ENCODE data around the gene KIF23. TPM values are rescaled to one million over a fixed set of nuclear protein-coding genes. Genes with fewer than 3 reads are reported as not detected.

Gene KIF23
- total RNA-seq, 1 experiment from 2014 or later, result 87.8 TPM

DNA sequence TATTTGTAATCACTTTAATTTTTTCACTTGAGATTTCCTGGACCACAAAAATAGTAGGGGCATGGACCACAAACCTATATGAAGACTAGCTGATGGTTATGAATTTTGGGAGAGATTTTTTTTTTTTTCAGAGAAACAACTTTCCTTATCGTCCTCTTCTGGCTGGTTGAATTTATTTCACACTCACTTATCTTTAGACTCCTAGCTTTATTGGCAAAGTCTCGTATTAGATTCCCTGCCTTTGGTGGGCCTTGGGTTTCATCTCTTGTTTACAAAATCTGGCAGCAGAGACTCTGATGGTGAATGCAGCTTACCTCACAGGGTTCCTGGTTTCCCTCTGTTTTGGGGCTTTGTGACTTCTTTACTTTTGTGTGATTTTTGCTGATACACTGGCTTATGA, 44.5 kb upstream of the KIF23 start:
- TF ChIP-seq ETV6 (CRISPR knock-in tag; IDR thresholded peaks at IDR 0.05) (no peak), CREM (CRISPR knock-in tag; IDR thresholded peaks at IDR 0.05) (no peak), KAT7 (CRISPR knock-in tag; IDR thresholded peaks at IDR 0.05; ENCODE audit: borderline replicate concordance) (no peak), ATF1 (CRISPR knock-in tag; IDR thresholded peaks at IDR 0.05) (no peak), RELA (CRISPR knock-in tag; IDR thresholded peaks at IDR 0.05; ENCODE audit: borderline replicate concordance) (no peak), ESRRA (CRISPR knock-in tag; IDR thresholded peaks at IDR 0.05; ENCODE audit: borderline replicate concordance) (no peak), OVOL2 (CRISPR knock-in tag; IDR thresholded peaks at IDR 0.05; ENCODE audit: borderline replicate concordance) (no peak)
- TF ChIP-seq, protein P1, sequence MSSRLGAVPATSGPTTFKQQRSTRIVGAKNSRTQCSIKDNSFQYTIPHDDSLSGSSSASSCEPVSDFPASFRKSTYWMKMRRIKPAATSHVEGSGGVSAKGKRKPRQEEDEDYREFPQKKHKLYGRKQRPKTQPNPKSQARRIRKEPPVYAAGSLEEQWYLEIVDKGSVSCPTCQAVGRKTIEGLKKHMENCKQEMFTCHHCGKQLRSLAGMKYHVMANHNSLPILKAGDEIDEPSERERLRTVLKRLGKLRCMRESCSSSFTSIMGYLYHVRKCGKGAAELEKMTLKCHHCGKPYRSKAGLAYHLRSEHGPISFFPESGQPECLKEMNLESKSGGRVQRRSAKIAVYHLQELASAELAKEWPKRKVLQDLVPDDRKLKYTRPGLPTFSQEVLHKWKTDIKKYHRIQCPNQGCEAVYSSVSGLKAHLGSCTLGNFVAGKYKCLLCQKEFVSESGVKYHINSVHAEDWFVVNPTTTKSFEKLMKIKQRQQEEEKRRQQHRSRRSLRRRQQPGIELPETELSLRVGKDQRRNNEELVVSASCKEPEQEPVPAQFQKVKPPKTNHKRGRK (CRISPR knock-in tag; IDR thresholded peaks at IDR 0.05; ENCODE audit: borderline replicate concordance), result no peak
- TF ChIP-seq, protein P2, sequence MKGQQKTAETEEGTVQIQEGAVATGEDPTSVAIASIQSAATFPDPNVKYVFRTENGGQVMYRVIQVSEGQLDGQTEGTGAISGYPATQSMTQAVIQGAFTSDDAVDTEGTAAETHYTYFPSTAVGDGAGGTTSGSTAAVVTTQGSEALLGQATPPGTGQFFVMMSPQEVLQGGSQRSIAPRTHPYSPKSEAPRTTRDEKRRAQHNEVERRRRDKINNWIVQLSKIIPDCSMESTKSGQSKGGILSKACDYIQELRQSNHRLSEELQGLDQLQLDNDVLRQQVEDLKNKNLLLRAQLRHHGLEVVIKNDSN (CRISPR knock-in tag; IDR thresholded peaks at IDR 0.05), result no peak
- TF ChIP-seq, protein P3, sequence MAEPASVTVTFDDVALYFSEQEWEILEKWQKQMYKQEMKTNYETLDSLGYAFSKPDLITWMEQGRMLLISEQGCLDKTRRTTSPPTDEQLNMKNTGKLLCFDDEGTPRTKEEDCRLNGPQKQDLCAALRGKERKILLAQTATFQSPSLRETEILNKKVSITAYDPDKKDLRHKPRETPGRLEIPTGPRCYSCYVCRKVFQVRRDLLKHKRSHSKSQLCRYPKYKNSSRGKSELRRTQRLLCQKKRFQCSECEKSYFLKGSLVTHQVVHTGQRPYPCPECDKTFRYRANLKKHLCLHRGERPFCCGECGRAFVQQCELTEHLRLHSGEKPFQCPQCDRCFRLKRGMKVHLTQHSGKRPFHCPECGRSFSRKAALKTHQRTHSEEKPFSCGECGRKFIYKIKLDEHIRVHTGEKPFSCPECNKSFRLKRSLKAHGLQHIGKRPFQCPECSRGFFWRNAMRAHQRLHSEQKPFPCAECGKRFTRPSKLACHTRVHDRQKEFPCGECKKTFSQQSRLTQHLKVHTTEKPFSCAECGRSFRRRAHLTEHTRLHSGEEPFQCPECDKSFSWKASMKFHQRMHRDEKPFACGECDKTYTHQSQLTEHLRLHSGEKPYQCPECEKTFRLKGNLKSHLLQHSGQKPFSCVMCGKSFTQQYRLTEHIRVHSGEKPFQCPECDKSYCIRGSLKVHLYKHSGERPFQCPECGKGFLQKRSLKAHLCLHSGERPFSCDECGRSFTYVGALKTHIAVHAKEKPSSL (CRISPR knock-in tag; conservative IDR thresholded peaks at IDR 0.05), result no peak
- TF ChIP-seq, protein P4, sequence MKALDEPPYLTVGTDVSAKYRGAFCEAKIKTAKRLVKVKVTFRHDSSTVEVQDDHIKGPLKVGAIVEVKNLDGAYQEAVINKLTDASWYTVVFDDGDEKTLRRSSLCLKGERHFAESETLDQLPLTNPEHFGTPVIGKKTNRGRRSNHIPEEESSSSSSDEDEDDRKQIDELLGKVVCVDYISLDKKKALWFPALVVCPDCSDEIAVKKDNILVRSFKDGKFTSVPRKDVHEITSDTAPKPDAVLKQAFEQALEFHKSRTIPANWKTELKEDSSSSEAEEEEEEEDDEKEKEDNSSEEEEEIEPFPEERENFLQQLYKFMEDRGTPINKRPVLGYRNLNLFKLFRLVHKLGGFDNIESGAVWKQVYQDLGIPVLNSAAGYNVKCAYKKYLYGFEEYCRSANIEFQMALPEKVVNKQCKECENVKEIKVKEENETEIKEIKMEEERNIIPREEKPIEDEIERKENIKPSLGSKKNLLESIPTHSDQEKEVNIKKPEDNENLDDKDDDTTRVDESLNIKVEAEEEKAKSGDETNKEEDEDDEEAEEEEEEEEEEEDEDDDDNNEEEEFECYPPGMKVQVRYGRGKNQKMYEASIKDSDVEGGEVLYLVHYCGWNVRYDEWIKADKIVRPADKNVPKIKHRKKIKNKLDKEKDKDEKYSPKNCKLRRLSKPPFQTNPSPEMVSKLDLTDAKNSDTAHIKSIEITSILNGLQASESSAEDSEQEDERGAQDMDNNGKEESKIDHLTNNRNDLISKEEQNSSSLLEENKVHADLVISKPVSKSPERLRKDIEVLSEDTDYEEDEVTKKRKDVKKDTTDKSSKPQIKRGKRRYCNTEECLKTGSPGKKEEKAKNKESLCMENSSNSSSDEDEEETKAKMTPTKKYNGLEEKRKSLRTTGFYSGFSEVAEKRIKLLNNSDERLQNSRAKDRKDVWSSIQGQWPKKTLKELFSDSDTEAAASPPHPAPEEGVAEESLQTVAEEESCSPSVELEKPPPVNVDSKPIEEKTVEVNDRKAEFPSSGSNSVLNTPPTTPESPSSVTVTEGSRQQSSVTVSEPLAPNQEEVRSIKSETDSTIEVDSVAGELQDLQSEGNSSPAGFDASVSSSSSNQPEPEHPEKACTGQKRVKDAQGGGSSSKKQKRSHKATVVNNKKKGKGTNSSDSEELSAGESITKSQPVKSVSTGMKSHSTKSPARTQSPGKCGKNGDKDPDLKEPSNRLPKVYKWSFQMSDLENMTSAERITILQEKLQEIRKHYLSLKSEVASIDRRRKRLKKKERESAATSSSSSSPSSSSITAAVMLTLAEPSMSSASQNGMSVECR (CRISPR knock-in tag; IDR thresholded peaks at IDR 0.05; ENCODE audit: borderline replicate concordance), result no peak
- CTCF ChIA-PET, result interaction anchor here (1.5 kb wide), 1 partner anchor 11 kb away, joined by 4 read pairs; no protein-coding TSS in a partner anchor
- peaks cover 15% of the 10 kb centered on the region for H3K9me3 Mint-ChIP-seq
- no peaks in the 10 kb centered on the region for H3K4me1 Mint-ChIP-seq
- H3K36me3 Mint-ChIP-seq, result peaks cover 7% of the 10 kb centered on the region
- no peak overlapping the region for H3K4me3 Mint-ChIP-seq
- ATAC-seq (no peak), DNase-seq (ENCODE audit: low spot score) (no peak)
- no peaks in the 10 kb centered on the region for H3K27me3 Mint-ChIP-seq (ENCODE audit: low read depth)
- H3K27ac Mint-ChIP-seq, result no peak overlapping the region
- POLR2A ChIA-PET, result no interaction called here

DNA sequence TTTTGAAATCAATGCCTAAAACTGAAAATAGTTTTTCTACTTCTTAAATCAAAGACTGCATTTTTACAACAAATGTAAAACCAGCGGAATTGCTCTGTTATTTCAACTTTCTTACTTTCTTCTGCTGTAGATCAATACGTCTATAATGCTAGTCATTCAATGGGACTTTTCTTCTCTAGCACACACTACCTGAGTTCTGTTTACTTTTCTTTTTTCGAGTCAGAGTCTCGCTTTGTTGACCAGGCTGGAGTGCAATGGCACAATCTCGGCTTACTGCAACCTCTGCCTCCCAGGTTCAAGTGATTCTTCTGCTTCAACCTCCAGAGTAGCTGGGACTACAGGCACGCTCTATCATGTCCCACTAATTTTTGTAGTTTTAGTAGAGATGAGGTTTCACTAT, 40.7 kb upstream of the KIF23 start:
- no peak for DNase-seq (ENCODE audit: low spot score)
- POLR2A ChIA-PET, result no interaction called here
- Mint-ChIP-seq H3K36me3 (peaks cover 7% of the 10 kb centered on the region), H3K27ac (no peak overlapping the region), H3K4me1 (no peaks in the 10 kb centered on the region), H3K27me3 (ENCODE audit: low read depth) (no peaks in the 10 kb centered on the region), H3K9me3 (peaks cover 8% of the 10 kb centered on the region), H3K4me3 (no peak overlapping the region)
- CTCF ChIA-PET, result no interaction called here
- no peak for ATAC-seq
- TF ChIP-seq FOXK1 (CRISPR knock-in tag; IDR thresholded peaks at IDR 0.05), result no peak
- no peak for TF ChIP-seq TEAD4 (CRISPR knock-in tag; IDR thresholded peaks at IDR 0.05)
- TF ChIP-seq, protein P5, sequence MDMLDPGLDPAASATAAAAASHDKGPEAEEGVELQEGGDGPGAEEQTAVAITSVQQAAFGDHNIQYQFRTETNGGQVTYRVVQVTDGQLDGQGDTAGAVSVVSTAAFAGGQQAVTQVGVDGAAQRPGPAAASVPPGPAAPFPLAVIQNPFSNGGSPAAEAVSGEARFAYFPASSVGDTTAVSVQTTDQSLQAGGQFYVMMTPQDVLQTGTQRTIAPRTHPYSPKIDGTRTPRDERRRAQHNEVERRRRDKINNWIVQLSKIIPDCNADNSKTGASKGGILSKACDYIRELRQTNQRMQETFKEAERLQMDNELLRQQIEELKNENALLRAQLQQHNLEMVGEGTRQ (CRISPR knock-in tag; IDR thresholded peaks at IDR 0.05), result no peak
- TF ChIP-seq, protein P6, sequence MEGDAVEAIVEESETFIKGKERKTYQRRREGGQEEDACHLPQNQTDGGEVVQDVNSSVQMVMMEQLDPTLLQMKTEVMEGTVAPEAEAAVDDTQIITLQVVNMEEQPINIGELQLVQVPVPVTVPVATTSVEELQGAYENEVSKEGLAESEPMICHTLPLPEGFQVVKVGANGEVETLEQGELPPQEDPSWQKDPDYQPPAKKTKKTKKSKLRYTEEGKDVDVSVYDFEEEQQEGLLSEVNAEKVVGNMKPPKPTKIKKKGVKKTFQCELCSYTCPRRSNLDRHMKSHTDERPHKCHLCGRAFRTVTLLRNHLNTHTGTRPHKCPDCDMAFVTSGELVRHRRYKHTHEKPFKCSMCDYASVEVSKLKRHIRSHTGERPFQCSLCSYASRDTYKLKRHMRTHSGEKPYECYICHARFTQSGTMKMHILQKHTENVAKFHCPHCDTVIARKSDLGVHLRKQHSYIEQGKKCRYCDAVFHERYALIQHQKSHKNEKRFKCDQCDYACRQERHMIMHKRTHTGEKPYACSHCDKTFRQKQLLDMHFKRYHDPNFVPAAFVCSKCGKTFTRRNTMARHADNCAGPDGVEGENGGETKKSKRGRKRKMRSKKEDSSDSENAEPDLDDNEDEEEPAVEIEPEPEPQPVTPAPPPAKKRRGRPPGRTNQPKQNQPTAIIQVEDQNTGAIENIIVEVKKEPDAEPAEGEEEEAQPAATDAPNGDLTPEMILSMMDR (IDR thresholded peaks at IDR 0.05), result no peak
- no peak for TF ChIP-seq SMAD4 (CRISPR knock-in tag; IDR thresholded peaks at IDR 0.05)
- TF ChIP-seq ZNF232 (CRISPR knock-in tag; IDR thresholded peaks at IDR 0.05), result no peak
- TF ChIP-seq, protein P7, sequence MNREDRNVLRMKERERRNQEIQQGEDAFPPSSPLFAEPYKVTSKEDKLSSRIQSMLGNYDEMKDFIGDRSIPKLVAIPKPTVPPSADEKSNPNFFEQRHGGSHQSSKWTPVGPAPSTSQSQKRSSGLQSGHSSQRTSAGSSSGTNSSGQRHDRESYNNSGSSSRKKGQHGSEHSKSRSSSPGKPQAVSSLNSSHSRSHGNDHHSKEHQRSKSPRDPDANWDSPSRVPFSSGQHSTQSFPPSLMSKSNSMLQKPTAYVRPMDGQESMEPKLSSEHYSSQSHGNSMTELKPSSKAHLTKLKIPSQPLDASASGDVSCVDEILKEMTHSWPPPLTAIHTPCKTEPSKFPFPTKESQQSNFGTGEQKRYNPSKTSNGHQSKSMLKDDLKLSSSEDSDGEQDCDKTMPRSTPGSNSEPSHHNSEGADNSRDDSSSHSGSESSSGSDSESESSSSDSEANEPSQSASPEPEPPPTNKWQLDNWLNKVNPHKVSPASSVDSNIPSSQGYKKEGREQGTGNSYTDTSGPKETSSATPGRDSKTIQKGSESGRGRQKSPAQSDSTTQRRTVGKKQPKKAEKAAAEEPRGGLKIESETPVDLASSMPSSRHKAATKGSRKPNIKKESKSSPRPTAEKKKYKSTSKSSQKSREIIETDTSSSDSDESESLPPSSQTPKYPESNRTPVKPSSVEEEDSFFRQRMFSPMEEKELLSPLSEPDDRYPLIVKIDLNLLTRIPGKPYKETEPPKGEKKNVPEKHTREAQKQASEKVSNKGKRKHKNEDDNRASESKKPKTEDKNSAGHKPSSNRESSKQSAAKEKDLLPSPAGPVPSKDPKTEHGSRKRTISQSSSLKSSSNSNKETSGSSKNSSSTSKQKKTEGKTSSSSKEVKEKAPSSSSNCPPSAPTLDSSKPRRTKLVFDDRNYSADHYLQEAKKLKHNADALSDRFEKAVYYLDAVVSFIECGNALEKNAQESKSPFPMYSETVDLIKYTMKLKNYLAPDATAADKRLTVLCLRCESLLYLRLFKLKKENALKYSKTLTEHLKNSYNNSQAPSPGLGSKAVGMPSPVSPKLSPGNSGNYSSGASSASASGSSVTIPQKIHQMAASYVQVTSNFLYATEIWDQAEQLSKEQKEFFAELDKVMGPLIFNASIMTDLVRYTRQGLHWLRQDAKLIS (CRISPR knock-in tag; IDR thresholded peaks at IDR 0.05; ENCODE audit: borderline replicate concordance), result no peak
- TF ChIP-seq NFYB (CRISPR knock-in tag; conservative IDR thresholded peaks at IDR 0.05; ENCODE audit: low read depth), result no peak
- TF ChIP-seq, protein P8, sequence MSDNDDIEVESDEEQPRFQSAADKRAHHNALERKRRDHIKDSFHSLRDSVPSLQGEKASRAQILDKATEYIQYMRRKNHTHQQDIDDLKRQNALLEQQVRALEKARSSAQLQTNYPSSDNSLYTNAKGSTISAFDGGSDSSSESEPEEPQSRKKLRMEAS (CRISPR knock-in tag; IDR thresholded peaks at IDR 0.05), result no peak
